ENCODE measurements around the gene ILKAP. TPM values are rescaled to one million over a fixed set of nuclear protein-coding genes. Genes with fewer than 3 reads are reported as not detected.

ILKAP gene
- total and polyA plus RNA-seq, 11 donors: 12.4 to 41.7 (median 24.0) TPM

DNA sequence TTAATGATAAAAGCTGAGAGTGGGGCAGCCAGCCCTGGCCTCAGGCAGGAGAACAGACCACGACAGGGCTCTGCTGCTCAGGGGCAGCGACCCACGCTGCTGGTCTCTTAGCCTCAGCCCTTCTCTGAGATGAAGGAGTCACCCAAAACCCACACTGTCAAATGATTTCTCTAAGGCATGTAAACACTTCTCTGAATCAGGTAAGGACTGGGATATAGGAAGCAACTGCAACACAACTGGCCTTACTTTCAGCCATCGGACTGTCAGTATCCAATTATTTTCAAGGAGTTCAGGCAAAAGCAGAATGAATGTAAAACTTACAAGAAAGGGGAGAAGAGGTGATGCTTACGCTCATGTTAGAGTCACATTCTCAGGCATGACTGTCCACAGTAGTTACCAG lies 22.9 kb downstream of the ILKAP start:
- ATAC-seq: no peak
- Histone ChIP-seq H3K9me3 (no peaks in the 10 kb centered on the region), H3K27ac (no peak overlapping the region), H3K4me3 (no peak overlapping the region), H3K36me3 (peaks cover 3 to 100% (median 97%) of the 10 kb centered on the region in 9 donors), H3K27me3 (no peaks in the 10 kb centered on the region), H3K4me1 (peaks cover 0 to 7% (median 0%) of the 10 kb centered on the region in 12 donors)
- intact Hi-C loops (cut with DNase I): no loop called here
- DNase-seq: no peak
- WGBS, 4 donors: 84 to 96% (median 95%) methylated on average over 5 of the region's 5 CpGs
- no peak for TF ChIP-seq CTCF (IDR thresholded peaks at IDR 0.05)
- no peak for TF ChIP-seq POLR2A (IDR thresholded peaks at IDR 0.05)

DNA sequence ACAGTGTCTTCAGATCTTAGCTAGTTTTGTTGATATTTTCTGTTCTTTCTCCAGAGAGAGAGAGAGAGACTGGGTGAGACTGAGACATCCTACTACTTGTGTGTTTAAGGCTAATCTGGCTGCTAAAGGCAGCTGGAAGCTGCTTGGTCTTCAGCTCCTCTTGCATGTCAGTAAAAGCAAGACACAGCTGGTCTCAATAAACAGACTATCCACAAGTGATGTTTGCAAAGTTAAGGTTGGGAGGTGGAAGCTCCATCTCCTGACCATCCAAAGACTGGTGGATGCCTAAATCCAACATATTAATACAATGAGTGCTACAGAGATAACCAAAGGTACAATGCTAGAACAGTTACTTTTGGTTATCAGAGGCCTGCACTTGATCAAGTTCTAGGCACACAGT lies 26.9 kb downstream of the ILKAP start:
- no peak for TF ChIP-seq CTCF (IDR thresholded peaks at IDR 0.05)
- TF ChIP-seq POLR2A (IDR thresholded peaks at IDR 0.05): no peak
- intact Hi-C loops (cut with DNase I): no loop called here
- peaks cover 0 to 7% (median 0%) of the 10 kb centered on the region in 12 donors for H3K4me1 ChIP-seq
- H3K9me3 ChIP-seq: no peaks in the 10 kb centered on the region
- no peak overlapping the region for H3K27ac ChIP-seq
- no peak overlapping the region for H3K4me3 ChIP-seq
- no peaks in the 10 kb centered on the region for H3K27me3 ChIP-seq
- ATAC-seq (no peak), DNase-seq (no peak)
- H3K36me3 ChIP-seq: peaks cover 3 to 100% (median 97%) of the 10 kb centered on the region in 9 donors

DNA sequence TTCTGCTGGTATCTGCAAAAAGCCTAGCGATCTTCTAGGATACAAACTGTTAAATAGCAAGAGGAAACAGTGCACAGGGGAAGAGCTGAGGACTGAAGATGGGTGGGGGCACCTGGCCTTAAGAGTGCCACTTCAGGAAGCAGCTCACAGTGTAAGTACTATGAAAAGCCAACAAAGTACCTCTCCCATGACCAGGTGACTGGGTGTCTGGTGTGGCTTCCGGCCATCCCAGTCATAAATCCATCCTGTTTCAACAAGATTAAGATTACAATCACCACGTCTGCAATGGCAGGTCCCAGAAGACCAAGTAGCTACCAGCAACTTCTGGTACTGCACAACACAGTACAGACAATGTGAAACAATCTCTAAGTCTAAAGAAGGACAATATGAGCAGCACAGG lies 28.8 kb downstream of the ILKAP start:
- ATAC-seq: no peak
- DNase-seq: no peak
- peaks cover 3 to 98% (median 97%) of the 10 kb centered on the region in 9 donors for H3K36me3 ChIP-seq
- WGBS, 4 donors: 79 to 93% (median 85%) methylated on average over 3 of the region's 3 CpGs
- H3K27ac ChIP-seq: no peak overlapping the region
- no peak for TF ChIP-seq CTCF (IDR thresholded peaks at IDR 0.05)
- TF ChIP-seq POLR2A (IDR thresholded peaks at IDR 0.05): no peak
- no peaks in the 10 kb centered on the region for H3K9me3 ChIP-seq
- intact Hi-C loops (cut with DNase I): no loop called here
- peaks cover 0 to 15% (median 3%) of the 10 kb centered on the region in 12 donors for H3K4me1 ChIP-seq
- no peaks in the 10 kb centered on the region for H3K27me3 ChIP-seq
- H3K4me3 ChIP-seq: no peak overlapping the region

DNA sequence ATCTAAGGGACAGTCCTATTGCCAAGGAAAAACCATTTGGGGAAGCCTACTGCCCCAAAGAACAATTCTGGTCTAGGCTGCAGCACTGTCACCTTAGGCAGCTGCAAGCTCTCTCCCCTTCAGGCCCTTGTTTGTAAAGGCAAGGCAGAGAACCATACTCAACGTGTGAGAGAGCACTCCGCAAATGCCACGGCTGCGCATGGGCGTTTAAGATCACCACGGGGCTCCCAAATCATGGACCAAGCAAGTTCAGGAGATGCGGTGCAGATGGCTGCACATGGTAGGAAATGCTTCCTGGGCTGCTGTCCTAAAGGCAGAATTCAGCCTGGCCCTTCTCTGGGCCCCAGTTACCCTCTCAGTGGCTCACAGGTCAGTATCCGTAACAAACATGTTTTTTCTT lies 29.2 kb downstream of the ILKAP start:
- Histone ChIP-seq H3K4me3 (no peak overlapping the region), H3K9me3 (no peaks in the 10 kb centered on the region), H3K36me3 (peaks cover 3 to 98% (median 96%) of the 10 kb centered on the region in 9 donors), H3K27me3 (no peaks in the 10 kb centered on the region), H3K4me1 (peaks cover 0 to 16% (median 7%) of the 10 kb centered on the region in 12 donors), H3K27ac (no peak overlapping the region)
- TF ChIP-seq CTCF (IDR thresholded peaks at IDR 0.05): no peak
- no peak for TF ChIP-seq POLR2A (IDR thresholded peaks at IDR 0.05)
- intact Hi-C loops (cut with DNase I): no loop called here
- WGBS, 4 donors: 94 to 98% (median 97%) methylated on average over 7 to 8 of the region's 8 CpGs
- DNase-seq (no peak), ATAC-seq (no peak)
